Uterus (tissue), 2 donors: ENCODE data around the gene GRIN2A.

Experiments used
- CTCF ChIP-seq, 4 experiments: fragments of 200-600 bp in 2 of 4; fragments of 450-650 bp in 2 of 4; sonication (generic) in 2 of 4; IDR thresholded peaks; one replicate each; pipeline ENCODE4 v1.5.1; 2016 to 2019; ENCODE audit warnings: antibody characterized with exemption in 4 of 4, mild to moderate bottlenecking in 2 of 4, moderate library complexity in 1 of 4
- POLR2A ChIP-seq, 2 donors: fragments of 450-650 bp; IDR thresholded peaks; one replicate each; pipeline ENCODE4 v1.6.1; 2016; ENCODE audit warnings: antibody characterized with exemption in 2 of 2, mild to moderate bottlenecking in 1 of 2, moderate library complexity in 1 of 2

- TF ChIP-seq POLR2A (IDR thresholded peaks at IDR 0.05) (no peak), CTCF (IDR thresholded peaks at IDR 0.05) (no peak)
These were observed 168.5 kb downstream of the GRIN2A start for GRCh38 chr16:10013774-10014173.
